GM10248 (cell line): ENCODE measurements around the gene DNLZ.

ENCODE experiments used
- CTCF ChIA-PET: fragments of 300-600 bp; sonication (Branson Sonifier 250); formaldehyde crosslinking; extraction: SDS; loops from one replicate; lab custom pipeline; 2021; ENCODE audit warnings: antibody characterized with exemption; lab: Yijun Ruan, JAX
- POLR2A ChIA-PET: fragments of 350-650 bp; sonication (Branson Sonifier 250); formaldehyde crosslinking; extraction: SDS; loops from one replicate; lab custom pipeline; 2020; ENCODE audit warnings: antibody characterized with exemption; lab: Yijun Ruan, JAX
- DNase-seq: peaks from one replicate; pipeline ENCODE4 v3.0.0; 2012; ENCODE audit errors: extremely low spot score
- CTCF ChIP-seq: IDR thresholded peaks from 2 replicates; pipeline ENCODE4 v1.5.1; 2012; ENCODE audit warnings: mild to moderate bottlenecking, low read depth; ENCODE audit errors: extremely low read depth, missing control alignments, control extremely low read depth

The DNLZ gene

GRCh38 chr9:136333486-136333885 is 30.1 kb downstream of the DNLZ start:
- DNase-seq: no peak
- TF ChIP-seq CTCF: no peak
- ChIA-PET CTCF (no interaction called here), POLR2A (no interaction called here)

- no peak for TF ChIP-seq CTCF
- DNase-seq: no peak
- ChIA-PET CTCF (no interaction called here), POLR2A (no interaction called here)
Observed at GRCh38 chr9:136333045-136333444, 30.5 kb downstream of the DNLZ start.

GRCh38 chr9:136332482-136332983 is 31.0 kb downstream of the DNLZ start:
- no peak for TF ChIP-seq CTCF
- DNase-seq: no peak
- CTCF ChIA-PET: no interaction called here
- POLR2A ChIA-PET: no interaction called here

- ChIA-PET POLR2A (interaction anchor here (0.6 kb wide), 1 partner anchor 392 kb away, joined by 3 read pairs; no protein-coding TSS in a partner anchor), CTCF (no interaction called here)
- DNase-seq: no peak
- no peak for TF ChIP-seq CTCF
Observed at GRCh38 chr9:136331556-136332481, 31.7 kb downstream of the DNLZ start.

GRCh38 chr9:136331030-136331429 is 32.5 kb downstream of the DNLZ start:
- ChIA-PET POLR2A (interaction anchor here (0.6 kb wide), 1 partner anchor 393 kb away, joined by 3 read pairs; no protein-coding TSS in a partner anchor), CTCF (no interaction called here)
- TF ChIP-seq CTCF: no peak
- DNase-seq: no peak

GRCh38 chr9:136330406-136330990 is 33.0 kb downstream of the DNLZ start:
- no peak for DNase-seq
- ChIA-PET POLR2A (no interaction called here), CTCF (no interaction called here)
- no peak for TF ChIP-seq CTCF
